ENCODE measurements around the gene FBXW8.

FBXW8 gene

GRCh38 chr12:116870306-116870705 is 40.4 kb upstream of the FBXW8 start:
- no peak for DNase-seq (ENCODE audit: low read depth)
- no peak overlapping the region for H3K4me3 ChIP-seq (ENCODE audit: low read length)
- no peak for TF ChIP-seq CTCF (conservative IDR thresholded peaks at IDR 0.05; ENCODE audit: low read depth, low read length)

- no peak overlapping the region for H3K4me3 ChIP-seq (ENCODE audit: low read length)
- TF ChIP-seq CTCF (conservative IDR thresholded peaks at IDR 0.05; ENCODE audit: low read depth, low read length) = no peak
- no peak for DNase-seq (ENCODE audit: low read depth)
Observed at GRCh38 chr12:116874324-116874995, 36.3 kb upstream of the FBXW8 start.

- H3K4me3 ChIP-seq (ENCODE audit: low read length) = no peak overlapping the region
- DNase-seq (ENCODE audit: low read depth) = no peak
- no peak for TF ChIP-seq CTCF (conservative IDR thresholded peaks at IDR 0.05; ENCODE audit: low read depth, low read length)
Observed at GRCh38 chr12:116876151-116876869, 34.4 kb upstream of the FBXW8 start.

GRCh38 chr12:116878567-116879508 is 31.9 kb upstream of the FBXW8 start:
- no peak for DNase-seq (ENCODE audit: low read depth)
- TF ChIP-seq CTCF (conservative IDR thresholded peaks at IDR 0.05; ENCODE audit: low read depth, low read length) = no peak
- peak overlapping the region; percentile 67 for H3K4me3 ChIP-seq (ENCODE audit: low read length)

GRCh38 chr12:116879509-116880212 is 31.1 kb upstream of the FBXW8 start:
- DNase-seq (ENCODE audit: low read depth) = no peak
- H3K4me3 ChIP-seq (ENCODE audit: low read length) = peak overlapping the region; percentile 67
- TF ChIP-seq CTCF (conservative IDR thresholded peaks at IDR 0.05; ENCODE audit: low read depth, low read length) = no peak

- peak overlapping the region; percentile 67 for H3K4me3 ChIP-seq (ENCODE audit: low read length)
- no peak for TF ChIP-seq CTCF (conservative IDR thresholded peaks at IDR 0.05; ENCODE audit: low read depth, low read length)
- no peak for DNase-seq (ENCODE audit: low read depth)
Observed at GRCh38 chr12:116880213-116880816, 30.4 kb upstream of the FBXW8 start.
